SK-N-SH (cell line): ENCODE measurements around the gene PALLD. TPM values are rescaled to one million over a fixed set of nuclear protein-coding genes. Genes with fewer than 3 reads are reported as not detected.

ENCODE experiments used
- CTCF ChIA-PET: fragments of 300-600, 350-600 bp; formaldehyde crosslinking; extraction: SDS; loops from one replicate; lab custom pipeline; 2021; lab: Yijun Ruan, JAX
- POLR2A ChIA-PET: fragments of 350-600 bp; sonication (Branson Sonifier 250); formaldehyde crosslinking; extraction: SDS; loops from one replicate; lab custom pipeline; 2020; ENCODE audit warnings: antibody characterized with exemption, inconsistent platforms; lab: Yijun Ruan, JAX
- DNase-seq: peaks from one replicate; pipeline ENCODE4 v3.0.0; 2012
- H2AFZ ChIP-seq: fragments of 200-600 bp; sonication (generic); 2 replicates; pipeline ENCODE4 v1.8.1; 2016; ENCODE audit warnings: antibody characterized with exemption, mild to moderate bottlenecking, low read depth
- H3F3A ChIP-seq: fragments of 200-600 bp; sonication (generic); replicated peaks from 2 replicates; pipeline ENCODE3; 2016; ENCODE audit warnings: antibody characterized with exemption, mild to moderate bottlenecking; ENCODE audit not compliant: insufficient read depth
- H3K27ac ChIP-seq, 2 experiments: fragments of 200-500 bp in 1 of 2; fragments of 200-600 bp in 1 of 2; sonication (Bioruptor generic) in 1 of 2; sonication (generic), shearing (Covaris generic) in 1 of 2; 2 replicates each; pipeline versions ENCODE4 v1.5.1 to v1.6.1; 2014 to 2016; ENCODE audit warnings: low read depth in 2 of 2, inconsistent platforms in 1 of 2, low read length in 1 of 2, mild to moderate bottlenecking in 1 of 2, mixed read lengths in 1 of 2
- H3K27me3 ChIP-seq: fragments of 200-600 bp; sonication (generic), shearing (Covaris generic); 2 replicates; pipeline ENCODE4 v1.6.1; 2016; ENCODE audit warnings: mixed run types; ENCODE audit not compliant: insufficient read depth
- H3K36me3 ChIP-seq, 2 experiments: fragments of 200-500 bp in 1 of 2; fragments of 200-600 bp in 1 of 2; sonication (Bioruptor generic) in 1 of 2; sonication (generic) in 1 of 2; replicated peaks in 1 of 2; 2 replicates each; pipeline versions ENCODE3 to v1.5.1; 2014 to 2016; ENCODE audit warnings: low read length in 1 of 2, mild to moderate bottlenecking in 1 of 2; ENCODE audit not compliant: insufficient read depth in 2 of 2, control insufficient read depth in 1 of 2
- H3K4me1 ChIP-seq, 2 experiments: fragments of 200-500 bp in 1 of 2; fragments of 200-600 bp in 1 of 2; sonication (Bioruptor generic) in 1 of 2; sonication (generic), shearing (Covaris generic) in 1 of 2; 2 replicates each; pipeline versions ENCODE4 v1.5.1 to v1.6.1; 2014 to 2016; ENCODE audit warnings: low read depth in 1 of 2, low read length in 1 of 2, mixed run types in 1 of 2; ENCODE audit not compliant: insufficient read depth in 2 of 2, control insufficient read depth in 1 of 2
- H3K4me2 ChIP-seq: fragments of 200-600 bp; sonication (generic), shearing (Covaris generic); 2 replicates; pipeline ENCODE4 v1.6.1; 2017; ENCODE audit warnings: mixed run types
- H3K4me3 ChIP-seq, 2 experiments: fragments of 200-500 bp in 1 of 2; fragments of 200-600 bp in 1 of 2; sonication (Bioruptor generic) in 1 of 2; sonication (generic), shearing (Covaris generic) in 1 of 2; 2 replicates each; pipeline versions ENCODE4 v1.5.1 to v1.8.1; 2014 to 2016; ENCODE audit warnings: low read depth in 2 of 2, inconsistent platforms in 1 of 2, low read length in 1 of 2, mild to moderate bottlenecking in 1 of 2, mixed read lengths in 1 of 2, moderate library complexity in 1 of 2
- H3K79me2 ChIP-seq: fragments of 200-600 bp; sonication (generic); 2 replicates; pipeline ENCODE4 v1.8.1; 2017; ENCODE audit warnings: mild to moderate bottlenecking; ENCODE audit not compliant: insufficient read depth
- H3K9ac ChIP-seq: fragments of 200-600 bp; sonication (generic); 2 replicates; pipeline ENCODE4 v1.6.1; 2017; ENCODE audit warnings: mixed run types
- H3K9me2 ChIP-seq: fragments of 200-600 bp; sonication (generic); 2 replicates; pipeline ENCODE4 v1.6.1; 2017; ENCODE audit warnings: mixed run types
- H3K9me3 ChIP-seq: fragments of 200-600 bp; sonication (generic); 2 replicates; pipeline ENCODE4 v1.6.1; 2017; ENCODE audit warnings: mixed run types, mild to moderate bottlenecking, moderate library complexity
- H4K20me1 ChIP-seq: fragments of 200-600 bp; sonication (generic); 2 replicates; pipeline ENCODE4 v1.6.1; 2017; ENCODE audit warnings: mild to moderate bottlenecking, mixed run types; ENCODE audit not compliant: insufficient read depth
- CHD2 ChIP-seq: fragments of 150-350 bp; IDR thresholded peaks from 2 replicates; pipeline ENCODE4 v1.6.1; 2018; ENCODE audit warnings: low read length; ENCODE audit not compliant: partially characterized antibody
- ELF1 ChIP-seq: IDR thresholded peaks from 2 replicates; pipeline ENCODE4 v1.4.0; 2012
- EP300 ChIP-seq, 2 experiments: IDR thresholded peaks; 2 replicates each; pipeline versions ENCODE4 v1.4.0 to v1.6.1; 2012; ENCODE audit warnings: borderline replicate concordance in 1 of 2, low read depth in 1 of 2, low read length in 1 of 2
- EZH2phosphoT487 ChIP-seq: fragments of 200-600 bp; sonication (generic); IDR thresholded peaks from 2 replicates; pipeline ENCODE4 v1.6.1; 2017; ENCODE audit warnings: low read depth, mixed run types, mild to moderate bottlenecking, antibody characterized with exemption, moderate library complexity, borderline replicate concordance
- FOXJ3 ChIP-seq: sonication (generic); formaldehyde crosslinking; IDR thresholded peaks from 2 replicates; pipeline ENCODE4 v1.5.1; 2020; ENCODE audit warnings: mild to moderate bottlenecking, missing genetic modification reagents
- FOXM1 ChIP-seq: IDR thresholded peaks from 2 replicates; pipeline ENCODE4 v1.4.0; 2012; ENCODE audit warnings: low read depth, mild to moderate bottlenecking
- MEF2A ChIP-seq: IDR thresholded peaks from 2 replicates; pipeline ENCODE4 v1.4.0; 2012; ENCODE audit warnings: low read depth, borderline replicate concordance
- POLR2AphosphoS5 ChIP-seq: IDR thresholded peaks from 2 replicates; pipeline ENCODE4 v1.6.1; 2012; ENCODE audit warnings: low read depth, low read length
- SIN3A ChIP-seq: IDR thresholded peaks from 2 replicates; pipeline ENCODE4 v1.6.1; 2012; ENCODE audit warnings: low read depth, mild to moderate bottlenecking, low read length, moderate library complexity, borderline replicate concordance
- TEAD4 ChIP-seq: IDR thresholded peaks from 2 replicates; pipeline ENCODE4 v1.4.0; 2012; ENCODE audit warnings: mild to moderate bottlenecking, borderline replicate concordance; ENCODE audit not compliant: insufficient read depth
- YY1 ChIP-seq: IDR thresholded peaks from 2 replicates; pipeline ENCODE4 v1.4.0; 2012; ENCODE audit warnings: low read depth, mild to moderate bottlenecking
- WGBS: methylation state at CpG from one replicate; pipeline ENCODE4 v1.1.6; 2017; ENCODE audit warnings: low lambda C conversion rate; 5-methylcytosine and 5-hydroxymethylcytosine counted together
- polyA plus RNA-seq, 3 experiments: library from polyadenylated mRNA; depleted of rRNA; stranded (reverse); fragments of >200 nt; gene quantifications; 2 replicates each; pipeline ENCODE4 v1.2.3, GENCODE V29; 2012
- TF ChIP-seq, protein P1 (sequence below): IDR thresholded peaks from 2 replicates; pipeline ENCODE4; 2012
- TF ChIP-seq, protein P2 (sequence below): fragments of 200-600 bp; sonication (generic); IDR thresholded peaks from 2 replicates; pipeline ENCODE4 v1.6.1; 2017; ENCODE audit warnings: antibody characterized with exemption, mild to moderate bottlenecking, moderate library complexity
- TF ChIP-seq, protein P3 (sequence below): fragments of 150-350 bp; IDR thresholded peaks from 2 replicates; pipeline ENCODE4 v1.6.1; 2016; ENCODE audit warnings: mild to moderate bottlenecking, low read depth, low read length
- TF ChIP-seq, protein P4 (sequence below): IDR thresholded peaks from 2 replicates; pipeline ENCODE4 v1.4.0; 2012; ENCODE audit warnings: low read depth

PALLD gene
- polyA plus RNA-seq, 1 of the 3 experiments (the other 2 are of a cell fraction), result 33.0 TPM

DNA sequence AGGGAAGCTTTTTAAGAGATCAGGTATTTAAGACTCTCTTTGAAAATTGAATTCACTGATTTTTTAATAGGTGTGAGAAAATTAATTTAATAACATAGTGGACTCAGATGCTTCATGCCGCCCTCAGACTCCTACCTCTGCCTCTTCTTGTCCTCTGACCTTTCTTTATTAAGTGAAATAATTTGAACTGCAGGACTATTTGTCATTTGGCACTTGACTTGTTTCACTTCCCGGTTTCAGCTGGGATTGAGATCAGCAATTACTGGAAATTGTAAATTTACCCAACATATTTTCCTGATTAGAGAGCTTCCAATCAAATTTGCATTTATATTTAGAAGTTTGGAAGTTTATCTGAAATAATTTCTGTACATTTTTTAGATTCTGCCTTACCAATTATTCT is 396.4 kb downstream of the PALLD start:
- peaks cover 72 to 92% of the 10 kb centered on the region in 2 experiments for H3K36me3 ChIP-seq
- no peak overlapping the region for H3K4me3 ChIP-seq
- no peaks in the 10 kb centered on the region; a peak in 2 of 4 replicates for H3K4me1 ChIP-seq
- no peak overlapping the region for H3K27ac ChIP-seq
- H3F3A ChIP-seq, result peaks cover 25% of the 10 kb centered on the region
- 94% methylated on average over 2 of the region's 2 CpGs for WGBS
- H3K4me2 ChIP-seq, result no peak overlapping the region
- no peaks in the 10 kb centered on the region for H3K27me3 ChIP-seq
- TF ChIP-seq, protein P1, sequence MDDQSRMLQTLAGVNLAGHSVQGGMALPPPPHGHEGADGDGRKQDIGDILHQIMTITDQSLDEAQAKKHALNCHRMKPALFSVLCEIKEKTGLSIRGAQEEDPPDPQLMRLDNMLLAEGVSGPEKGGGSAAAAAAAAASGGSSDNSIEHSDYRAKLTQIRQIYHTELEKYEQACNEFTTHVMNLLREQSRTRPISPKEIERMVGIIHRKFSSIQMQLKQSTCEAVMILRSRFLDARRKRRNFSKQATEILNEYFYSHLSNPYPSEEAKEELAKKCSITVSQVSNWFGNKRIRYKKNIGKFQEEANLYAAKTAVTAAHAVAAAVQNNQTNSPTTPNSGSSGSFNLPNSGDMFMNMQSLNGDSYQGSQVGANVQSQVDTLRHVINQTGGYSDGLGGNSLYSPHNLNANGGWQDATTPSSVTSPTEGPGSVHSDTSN, result no peak
- TF ChIP-seq FOXM1 (no peak), YY1 (no peak), ELF1 (no peak), POLR2AphosphoS5 (no peak), MEF2A (no peak), TEAD4 (no peak), CHD2 (no peak), SIN3A (no peak), EZH2phosphoT487 (no peak), FOXJ3 (CRISPR knock-in tag) (no peak), EP300 (IDR thresholded peaks at IDR 0.05; ENCODE audit: borderline replicate concordance in 1 of 2, low read depth in 1 of 2, low read length in 1 of 2) (no peak)
- TF ChIP-seq, protein P2, sequence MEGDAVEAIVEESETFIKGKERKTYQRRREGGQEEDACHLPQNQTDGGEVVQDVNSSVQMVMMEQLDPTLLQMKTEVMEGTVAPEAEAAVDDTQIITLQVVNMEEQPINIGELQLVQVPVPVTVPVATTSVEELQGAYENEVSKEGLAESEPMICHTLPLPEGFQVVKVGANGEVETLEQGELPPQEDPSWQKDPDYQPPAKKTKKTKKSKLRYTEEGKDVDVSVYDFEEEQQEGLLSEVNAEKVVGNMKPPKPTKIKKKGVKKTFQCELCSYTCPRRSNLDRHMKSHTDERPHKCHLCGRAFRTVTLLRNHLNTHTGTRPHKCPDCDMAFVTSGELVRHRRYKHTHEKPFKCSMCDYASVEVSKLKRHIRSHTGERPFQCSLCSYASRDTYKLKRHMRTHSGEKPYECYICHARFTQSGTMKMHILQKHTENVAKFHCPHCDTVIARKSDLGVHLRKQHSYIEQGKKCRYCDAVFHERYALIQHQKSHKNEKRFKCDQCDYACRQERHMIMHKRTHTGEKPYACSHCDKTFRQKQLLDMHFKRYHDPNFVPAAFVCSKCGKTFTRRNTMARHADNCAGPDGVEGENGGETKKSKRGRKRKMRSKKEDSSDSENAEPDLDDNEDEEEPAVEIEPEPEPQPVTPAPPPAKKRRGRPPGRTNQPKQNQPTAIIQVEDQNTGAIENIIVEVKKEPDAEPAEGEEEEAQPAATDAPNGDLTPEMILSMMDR, result no peak
- TF ChIP-seq, protein P3, sequence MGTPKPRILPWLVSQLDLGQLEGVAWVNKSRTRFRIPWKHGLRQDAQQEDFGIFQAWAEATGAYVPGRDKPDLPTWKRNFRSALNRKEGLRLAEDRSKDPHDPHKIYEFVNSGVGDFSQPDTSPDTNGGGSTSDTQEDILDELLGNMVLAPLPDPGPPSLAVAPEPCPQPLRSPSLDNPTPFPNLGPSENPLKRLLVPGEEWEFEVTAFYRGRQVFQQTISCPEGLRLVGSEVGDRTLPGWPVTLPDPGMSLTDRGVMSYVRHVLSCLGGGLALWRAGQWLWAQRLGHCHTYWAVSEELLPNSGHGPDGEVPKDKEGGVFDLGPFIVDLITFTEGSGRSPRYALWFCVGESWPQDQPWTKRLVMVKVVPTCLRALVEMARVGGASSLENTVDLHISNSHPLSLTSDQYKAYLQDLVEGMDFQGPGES, result no peak
- TF ChIP-seq, protein P4, sequence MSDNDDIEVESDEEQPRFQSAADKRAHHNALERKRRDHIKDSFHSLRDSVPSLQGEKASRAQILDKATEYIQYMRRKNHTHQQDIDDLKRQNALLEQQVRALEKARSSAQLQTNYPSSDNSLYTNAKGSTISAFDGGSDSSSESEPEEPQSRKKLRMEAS, result no peak
- no peak overlapping the region for H2AFZ ChIP-seq
- H3K9ac ChIP-seq, result no peak overlapping the region
- H3K9me2 ChIP-seq, result no peaks in the 10 kb centered on the region
- ChIA-PET CTCF (interaction anchor here (0.9 to 1.4 kb wide), 4 partner anchors 12 to 355 kb away, joined by 3 read pairs; no protein-coding TSS in a partner anchor), POLR2A (no interaction called here)
- no peaks in the 10 kb centered on the region for H4K20me1 ChIP-seq
- H3K9me3 ChIP-seq, result no peaks in the 10 kb centered on the region
- DNase-seq, result no peak
- H3K79me2 ChIP-seq, result peaks cover 32% of the 10 kb centered on the region
